ENCODE results near the gene MEI1. TPM values are rescaled to one million over a fixed set of nuclear protein-coding genes. Genes with fewer than 3 reads are reported as not detected.

MEI1 gene
- total RNA-seq, 1 experiment from 2014 or later = 0.24 TPM

DNA sequence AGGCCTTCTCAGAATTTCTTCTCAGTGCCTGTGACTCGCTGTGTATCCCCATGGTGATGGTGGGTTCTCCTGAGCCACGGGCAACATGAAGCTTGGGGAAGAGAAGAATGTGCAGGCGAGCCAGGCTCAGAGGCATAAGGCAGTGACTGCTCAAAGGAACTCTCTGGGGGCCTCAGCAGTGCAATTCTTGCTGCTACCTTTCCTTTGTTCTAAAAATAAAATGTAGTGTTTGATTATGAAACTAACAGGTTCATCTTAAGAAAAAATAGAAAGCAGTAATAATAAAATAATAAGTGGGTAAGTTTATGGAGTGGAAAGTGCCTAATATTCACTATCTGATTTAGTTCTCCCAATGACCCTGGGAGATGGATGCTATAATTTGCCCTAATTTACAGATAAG, 46.7 kb downstream of the MEI1 start:
- BruUV-seq (replicated peaks) = no TSS peak
- TF ChIP-seq, protein P1, sequence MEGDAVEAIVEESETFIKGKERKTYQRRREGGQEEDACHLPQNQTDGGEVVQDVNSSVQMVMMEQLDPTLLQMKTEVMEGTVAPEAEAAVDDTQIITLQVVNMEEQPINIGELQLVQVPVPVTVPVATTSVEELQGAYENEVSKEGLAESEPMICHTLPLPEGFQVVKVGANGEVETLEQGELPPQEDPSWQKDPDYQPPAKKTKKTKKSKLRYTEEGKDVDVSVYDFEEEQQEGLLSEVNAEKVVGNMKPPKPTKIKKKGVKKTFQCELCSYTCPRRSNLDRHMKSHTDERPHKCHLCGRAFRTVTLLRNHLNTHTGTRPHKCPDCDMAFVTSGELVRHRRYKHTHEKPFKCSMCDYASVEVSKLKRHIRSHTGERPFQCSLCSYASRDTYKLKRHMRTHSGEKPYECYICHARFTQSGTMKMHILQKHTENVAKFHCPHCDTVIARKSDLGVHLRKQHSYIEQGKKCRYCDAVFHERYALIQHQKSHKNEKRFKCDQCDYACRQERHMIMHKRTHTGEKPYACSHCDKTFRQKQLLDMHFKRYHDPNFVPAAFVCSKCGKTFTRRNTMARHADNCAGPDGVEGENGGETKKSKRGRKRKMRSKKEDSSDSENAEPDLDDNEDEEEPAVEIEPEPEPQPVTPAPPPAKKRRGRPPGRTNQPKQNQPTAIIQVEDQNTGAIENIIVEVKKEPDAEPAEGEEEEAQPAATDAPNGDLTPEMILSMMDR (conservative IDR thresholded peaks at IDR 0.05; ENCODE audit: low read depth, low read length) = no peak
- TF ChIP-seq EZH2 (IDR thresholded peaks at IDR 0.05; ENCODE audit: borderline replicate concordance, low read depth, low read length, poor library complexity, severe bottlenecking) = no peak
- DNase-seq (ENCODE audit: low spot score) = no peak
- Histone ChIP-seq H3K4me1 (ENCODE audit: insufficient read depth, low read length, poor library complexity, severe bottlenecking) (no peaks in the 10 kb centered on the region), H3K36me3 (ENCODE audit: insufficient read depth, low read length, poor library complexity, severe bottlenecking) (no peaks in the 10 kb centered on the region), H3K27me3 (replicated peaks; ENCODE audit: insufficient read depth, low read depth, low read length, poor library complexity) (no peaks in the 10 kb centered on the region), H3K9me3 (ENCODE audit: low read depth, low read length, poor library complexity, severe bottlenecking) (no peaks in the 10 kb centered on the region), H3K27ac (ENCODE audit: low read depth, low read length, poor library complexity, severe bottlenecking) (no peak overlapping the region), H3K4me3 (ENCODE audit: low read depth, low read length, poor library complexity, severe bottlenecking) (no peak overlapping the region)
- ChIA-PET CTCF (interaction anchor here (1.0 kb wide), 1 partner anchor 111 kb away, joined by 4 read pairs; no protein-coding TSS in a partner anchor), POLR2A (ENCODE audit: low non-redundant PET) (no interaction called here)
- intact Hi-C loops (cut with micrococcal nuclease; ENCODE audit: unreplicated experiment) = loop anchor here (2.0 to 10.0 kb wide), 2 partner anchors 109 to 195 kb away; no protein-coding TSS in a partner anchor

DNA sequence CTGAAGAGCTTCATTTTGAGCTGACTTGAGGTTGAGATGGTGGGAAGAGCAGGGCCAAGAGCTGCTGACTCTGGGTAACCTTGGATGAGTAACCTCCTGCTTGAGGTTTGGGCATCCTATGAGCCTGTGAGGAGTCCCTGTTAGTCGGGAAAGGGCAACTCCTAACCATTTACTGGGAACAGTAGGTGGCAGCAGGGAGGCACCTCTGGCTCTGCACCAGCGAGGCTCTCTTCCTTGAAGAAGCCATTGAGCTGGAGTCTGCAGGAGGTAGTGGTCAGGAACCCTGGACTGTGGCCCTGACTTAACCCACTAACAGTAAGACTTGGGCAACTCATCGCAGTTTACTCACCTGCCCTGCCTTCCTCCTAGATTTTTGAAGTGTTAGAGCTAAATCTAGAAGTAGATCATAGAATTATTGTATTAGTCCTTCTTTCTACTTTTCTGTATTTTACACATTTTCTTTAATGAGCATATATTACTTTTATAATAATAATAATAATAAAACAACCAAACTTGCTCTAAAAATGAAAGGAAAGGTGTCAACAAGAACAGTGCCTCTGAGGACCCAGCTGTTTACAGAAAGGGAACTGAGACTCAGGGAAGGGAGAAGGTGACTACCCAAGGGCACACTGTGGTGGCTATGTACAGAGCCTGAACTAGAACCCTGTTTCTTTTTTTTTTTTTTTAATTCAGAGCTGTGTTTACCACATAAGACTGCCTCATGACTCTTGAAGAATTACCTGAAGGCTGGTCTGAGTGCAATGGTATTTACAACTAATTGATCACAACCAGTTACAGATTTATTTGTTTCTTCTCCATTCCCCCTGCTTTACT, 47.5 kb downstream of the MEI1 start:
- peak; percentile 79 for DNase-seq (ENCODE audit: low spot score)
- Histone ChIP-seq H3K36me3 (ENCODE audit: insufficient read depth, low read length, poor library complexity, severe bottlenecking) (no peaks in the 10 kb centered on the region), H3K4me1 (ENCODE audit: insufficient read depth, low read length, poor library complexity, severe bottlenecking) (no peaks in the 10 kb centered on the region), H3K4me3 (ENCODE audit: low read depth, low read length, poor library complexity, severe bottlenecking) (no peak overlapping the region), H3K9me3 (ENCODE audit: low read depth, low read length, poor library complexity, severe bottlenecking) (no peaks in the 10 kb centered on the region), H3K27ac (ENCODE audit: low read depth, low read length, poor library complexity, severe bottlenecking) (no peak overlapping the region), H3K27me3 (replicated peaks; ENCODE audit: insufficient read depth, low read depth, low read length, poor library complexity) (no peaks in the 10 kb centered on the region)
- CTCF ChIA-PET = interaction anchor here (0.6 to 1.9 kb wide), 10 partner anchors 13 to 697 kb away, joined by 3 to 10 read pairs (median 4); partner anchors contain the start of gene CCDC134
- no TSS peak for BruUV-seq (replicated peaks)
- TF ChIP-seq, protein P1 (conservative IDR thresholded peaks at IDR 0.05; ENCODE audit: low read depth, low read length) = peak; percentile 82
- no peak for TF ChIP-seq EZH2 (IDR thresholded peaks at IDR 0.05; ENCODE audit: borderline replicate concordance, low read depth, low read length, poor library complexity, severe bottlenecking)
- intact Hi-C loops (cut with micrococcal nuclease; ENCODE audit: unreplicated experiment) = loop anchor here (2.0 to 10.0 kb wide), 2 partner anchors 108 to 194 kb away; no protein-coding TSS in a partner anchor
- POLR2A ChIA-PET (ENCODE audit: low non-redundant PET) = no interaction called here

DNA sequence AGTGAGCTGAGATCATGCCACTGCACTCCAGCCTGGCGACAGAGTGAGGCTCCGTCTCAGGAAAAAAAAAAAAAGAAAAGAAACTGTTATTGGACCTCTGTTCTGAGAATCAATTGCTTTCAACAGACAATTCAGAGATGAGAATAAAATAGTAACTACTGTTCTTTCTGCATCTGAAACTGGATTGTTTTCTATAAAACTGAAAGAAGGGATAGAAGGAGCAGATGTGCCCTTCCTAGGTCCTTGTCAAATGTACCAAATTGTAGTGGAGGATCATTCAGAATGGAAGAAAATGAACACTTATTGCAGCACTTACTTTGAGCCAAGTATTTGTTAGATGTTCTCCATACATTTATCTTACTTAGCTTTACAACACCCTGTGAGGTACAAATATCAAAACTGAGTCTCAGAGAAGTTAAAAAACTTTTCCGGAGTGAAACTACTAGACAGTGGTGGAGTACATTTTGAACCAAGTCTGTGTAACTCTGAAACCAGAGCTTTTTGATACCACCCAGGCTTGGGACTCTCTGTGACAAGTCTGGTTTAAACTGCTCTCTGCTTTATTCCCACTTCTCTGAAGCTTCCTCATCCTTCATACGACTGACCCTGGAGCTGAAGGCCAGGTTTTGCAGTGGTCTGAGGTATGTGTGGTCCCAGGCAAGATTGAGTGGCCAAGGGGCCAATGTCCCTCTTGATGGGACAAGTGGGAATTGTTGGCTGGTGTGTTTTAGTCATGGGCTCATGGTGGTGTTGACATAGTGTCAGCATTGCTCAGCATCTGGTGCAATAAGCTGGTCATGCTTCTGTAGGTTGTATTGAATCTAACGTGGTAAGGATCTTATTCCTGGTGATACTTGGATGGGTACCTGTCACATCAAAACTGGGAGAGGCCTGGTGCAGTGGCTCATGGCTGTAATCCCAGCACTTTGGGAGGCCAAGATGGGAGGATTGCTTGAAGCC, 53.0 kb downstream of the MEI1 start:
- ChIA-PET POLR2A (ENCODE audit: low non-redundant PET) (interaction anchor here (0.6 to 0.7 kb wide), 2 partner anchors 16 to 716 kb away, joined by 4 to 5 read pairs; no protein-coding TSS in a partner anchor), CTCF (no interaction called here)
- H3K4me3 ChIP-seq (ENCODE audit: low read depth, low read length, poor library complexity, severe bottlenecking) = no peak overlapping the region
- no peaks in the 10 kb centered on the region for H3K9me3 ChIP-seq (ENCODE audit: low read depth, low read length, poor library complexity, severe bottlenecking)
- DNase-seq (ENCODE audit: low spot score) = no peak
- H3K36me3 ChIP-seq (ENCODE audit: insufficient read depth, low read length, poor library complexity, severe bottlenecking) = no peaks in the 10 kb centered on the region
- no peaks in the 10 kb centered on the region for H3K27me3 ChIP-seq (replicated peaks; ENCODE audit: insufficient read depth, low read depth, low read length, poor library complexity)
- no TSS peak for BruUV-seq (replicated peaks)
- intact Hi-C loops (cut with micrococcal nuclease; ENCODE audit: unreplicated experiment) = no loop called here
- no peaks in the 10 kb centered on the region for H3K4me1 ChIP-seq (ENCODE audit: insufficient read depth, low read length, poor library complexity, severe bottlenecking)
- H3K27ac ChIP-seq (ENCODE audit: low read depth, low read length, poor library complexity, severe bottlenecking) = no peak overlapping the region
- TF ChIP-seq, protein P1 (conservative IDR thresholded peaks at IDR 0.05; ENCODE audit: low read depth, low read length) = no peak
- no peak for TF ChIP-seq EZH2 (IDR thresholded peaks at IDR 0.05; ENCODE audit: borderline replicate concordance, low read depth, low read length, poor library complexity, severe bottlenecking)

Measured in A673 (cell line).